AG09309 (cell line): ENCODE data around the gene CYB561D2.

Experiments used
- DNase-seq: peaks from one replicate; pipeline ENCODE4 v3.0.0-alpha.2; 2010; ENCODE audit warnings: low read depth
- H3K4me3 ChIP-seq: 2 replicates; pipeline ENCODE4 v1.5.1; 2011; ENCODE audit warnings: mild to moderate bottlenecking, low read depth, low read length, moderate library complexity; ENCODE audit not compliant: control insufficient read depth
- TF ChIP-seq, protein P1 (sequence below): IDR thresholded peaks from 2 replicates; pipeline ENCODE4 v1.5.1; 2011; ENCODE audit warnings: mild to moderate bottlenecking, low read depth, low read length, inconsistent platforms; ENCODE audit not compliant: insufficient read depth, control insufficient read depth; ENCODE audit errors: missing control alignments

CYB561D2 gene

DNA sequence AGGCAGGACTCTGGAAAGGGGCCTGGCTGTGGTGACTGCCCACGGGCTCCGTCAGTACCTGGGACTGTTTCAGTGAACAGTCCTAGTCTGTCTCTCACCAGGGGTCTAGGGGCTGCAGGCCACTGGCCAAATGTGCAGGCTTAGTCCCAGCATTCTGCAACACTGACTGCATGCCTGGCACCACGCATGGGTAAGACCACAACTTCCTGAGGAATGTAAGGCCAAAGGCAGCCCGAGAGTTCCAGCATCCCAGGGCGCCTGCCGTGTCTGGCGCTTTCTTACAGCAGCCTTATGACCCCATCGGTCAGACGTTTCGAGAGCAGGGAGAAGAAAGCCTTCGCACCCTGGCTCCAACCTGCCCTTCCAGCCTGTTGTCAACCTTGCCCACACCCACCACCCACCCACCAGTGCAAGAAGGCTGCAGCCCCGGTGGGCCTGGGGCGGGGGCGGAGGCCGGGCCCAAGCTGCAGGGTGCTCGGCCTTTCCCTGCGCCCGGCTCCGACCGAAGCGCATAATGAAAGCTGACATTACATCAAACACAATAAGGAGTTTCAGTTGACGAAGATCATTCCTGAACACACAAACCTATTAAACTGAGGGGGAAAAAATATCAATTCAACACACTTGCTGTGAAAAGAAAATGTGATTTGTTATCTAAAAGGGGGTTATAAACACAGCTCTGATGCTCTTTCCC, 38.2 kb downstream of the CYB561D2 start:
- no peak overlapping the region for H3K4me3 ChIP-seq
- DNase-seq, result no peak
- TF ChIP-seq, protein P1, sequence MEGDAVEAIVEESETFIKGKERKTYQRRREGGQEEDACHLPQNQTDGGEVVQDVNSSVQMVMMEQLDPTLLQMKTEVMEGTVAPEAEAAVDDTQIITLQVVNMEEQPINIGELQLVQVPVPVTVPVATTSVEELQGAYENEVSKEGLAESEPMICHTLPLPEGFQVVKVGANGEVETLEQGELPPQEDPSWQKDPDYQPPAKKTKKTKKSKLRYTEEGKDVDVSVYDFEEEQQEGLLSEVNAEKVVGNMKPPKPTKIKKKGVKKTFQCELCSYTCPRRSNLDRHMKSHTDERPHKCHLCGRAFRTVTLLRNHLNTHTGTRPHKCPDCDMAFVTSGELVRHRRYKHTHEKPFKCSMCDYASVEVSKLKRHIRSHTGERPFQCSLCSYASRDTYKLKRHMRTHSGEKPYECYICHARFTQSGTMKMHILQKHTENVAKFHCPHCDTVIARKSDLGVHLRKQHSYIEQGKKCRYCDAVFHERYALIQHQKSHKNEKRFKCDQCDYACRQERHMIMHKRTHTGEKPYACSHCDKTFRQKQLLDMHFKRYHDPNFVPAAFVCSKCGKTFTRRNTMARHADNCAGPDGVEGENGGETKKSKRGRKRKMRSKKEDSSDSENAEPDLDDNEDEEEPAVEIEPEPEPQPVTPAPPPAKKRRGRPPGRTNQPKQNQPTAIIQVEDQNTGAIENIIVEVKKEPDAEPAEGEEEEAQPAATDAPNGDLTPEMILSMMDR, result no peak

DNA sequence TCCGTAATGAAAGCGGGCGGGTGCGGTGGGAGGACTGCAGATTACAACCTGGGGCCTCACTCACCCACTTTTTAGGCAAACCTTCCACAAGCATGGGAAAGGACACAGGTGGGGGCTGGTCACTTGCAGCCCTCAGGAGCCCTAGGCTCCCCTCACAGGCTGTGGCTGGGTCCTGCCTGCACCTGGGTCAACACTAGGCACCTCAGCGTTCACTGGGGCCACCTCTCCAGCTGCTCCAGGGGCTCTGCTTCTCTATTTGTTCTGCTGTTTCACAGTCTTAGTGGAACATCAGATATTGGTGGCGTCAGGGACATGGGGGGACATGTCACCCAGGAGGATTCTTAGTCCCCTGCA, 38.7 kb downstream of the CYB561D2 start:
- TF ChIP-seq, protein P1, result no peak
- no peak overlapping the region for H3K4me3 ChIP-seq

DNA sequence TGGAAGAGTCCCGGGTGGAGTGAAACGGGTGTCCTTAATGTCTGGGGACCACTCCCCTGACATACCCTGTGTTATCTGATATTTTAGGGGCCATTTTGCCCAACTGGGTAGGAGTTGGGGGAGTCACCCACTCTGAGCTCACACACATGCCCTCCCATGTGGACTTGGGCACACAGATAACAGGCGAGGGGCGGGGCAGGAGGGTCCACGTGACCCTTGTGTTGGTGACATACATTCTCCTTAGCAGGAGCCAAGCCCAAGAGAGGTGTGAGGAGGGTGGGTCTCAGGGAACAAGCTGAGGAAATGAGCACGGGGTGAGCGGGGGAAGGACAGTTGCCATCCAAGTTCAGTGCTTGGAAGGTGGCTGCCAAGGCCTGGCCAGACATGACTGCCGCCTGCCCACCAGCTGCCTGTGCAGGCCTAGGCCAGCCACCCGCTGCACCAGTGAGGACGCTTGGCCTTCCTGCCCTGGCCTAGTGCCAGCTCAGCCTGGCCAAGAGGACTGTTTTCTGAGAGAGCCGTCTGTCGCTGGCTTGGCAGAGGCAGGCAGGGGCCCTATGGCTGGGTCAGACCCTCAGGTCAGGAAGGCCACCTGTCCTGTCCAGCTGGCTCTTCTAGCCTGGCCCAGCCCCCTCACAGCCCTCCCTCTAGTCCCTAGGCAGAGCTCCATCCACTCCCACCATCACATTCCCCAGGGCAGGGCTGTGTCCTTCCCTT, 40.0 kb downstream of the CYB561D2 start:
- DNase-seq, result no peak
- TF ChIP-seq, protein P1, result no peak
- H3K4me3 ChIP-seq, result no peak overlapping the region

More for the DNA sequence above, 38.7 kb downstream of the CYB561D2 start:
- DNase-seq, result no peak

DNA sequence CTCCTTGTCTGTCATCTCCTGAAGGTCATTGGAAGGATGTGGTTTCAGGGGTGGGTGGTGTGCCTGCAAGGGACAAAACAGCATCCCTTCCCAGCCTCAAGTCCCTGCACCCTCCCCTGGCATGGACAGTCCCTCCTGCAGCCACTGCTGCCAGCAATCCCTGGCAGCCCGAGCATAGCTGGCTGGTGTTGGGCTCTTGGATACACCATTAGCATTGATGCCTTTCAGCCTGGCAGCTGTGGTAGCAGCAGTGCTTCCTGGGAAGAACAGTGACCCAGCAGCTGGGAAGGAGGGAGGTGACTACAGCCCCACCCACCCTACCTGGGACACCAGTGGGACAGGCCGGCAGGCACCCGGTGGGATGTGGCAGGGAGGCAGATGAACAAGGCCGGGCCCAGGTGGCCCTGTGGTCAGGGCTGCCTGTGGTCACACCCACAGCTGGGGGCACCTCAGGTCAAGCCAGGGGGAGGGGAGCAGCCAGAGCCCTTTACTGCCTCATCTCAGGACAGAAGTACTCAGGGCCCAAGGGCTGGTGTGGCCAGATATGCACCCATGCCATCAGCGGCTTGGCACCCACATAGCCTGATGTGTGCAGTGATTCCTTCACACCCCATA, 41.5 kb downstream of the CYB561D2 start:
- TF ChIP-seq, protein P1, result no peak
- DNase-seq, result no peak
- no peak overlapping the region for H3K4me3 ChIP-seq

DNA sequence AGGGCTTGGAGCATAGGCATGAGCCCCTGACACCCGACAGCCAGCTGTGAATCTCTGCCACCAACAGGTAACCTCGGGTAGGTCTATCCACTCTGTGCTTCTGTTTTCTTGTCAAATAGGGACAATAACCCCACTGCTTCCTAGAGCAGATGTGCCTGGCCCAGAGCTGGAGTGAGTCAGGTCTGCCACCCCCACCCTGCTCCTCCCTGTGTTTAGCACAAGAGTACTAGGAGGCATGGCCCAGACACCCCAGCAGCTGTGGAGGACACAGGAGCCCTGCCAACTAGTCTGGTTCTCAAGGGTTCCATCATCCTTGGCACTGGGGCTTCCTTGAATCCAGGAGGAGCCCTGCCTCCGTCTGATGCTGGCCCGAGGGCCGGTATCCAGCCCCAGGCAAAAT, 42.4 kb downstream of the CYB561D2 start:
- H3K4me3 ChIP-seq, result no peak overlapping the region
- TF ChIP-seq, protein P1, result no peak
- no peak for DNase-seq

DNA sequence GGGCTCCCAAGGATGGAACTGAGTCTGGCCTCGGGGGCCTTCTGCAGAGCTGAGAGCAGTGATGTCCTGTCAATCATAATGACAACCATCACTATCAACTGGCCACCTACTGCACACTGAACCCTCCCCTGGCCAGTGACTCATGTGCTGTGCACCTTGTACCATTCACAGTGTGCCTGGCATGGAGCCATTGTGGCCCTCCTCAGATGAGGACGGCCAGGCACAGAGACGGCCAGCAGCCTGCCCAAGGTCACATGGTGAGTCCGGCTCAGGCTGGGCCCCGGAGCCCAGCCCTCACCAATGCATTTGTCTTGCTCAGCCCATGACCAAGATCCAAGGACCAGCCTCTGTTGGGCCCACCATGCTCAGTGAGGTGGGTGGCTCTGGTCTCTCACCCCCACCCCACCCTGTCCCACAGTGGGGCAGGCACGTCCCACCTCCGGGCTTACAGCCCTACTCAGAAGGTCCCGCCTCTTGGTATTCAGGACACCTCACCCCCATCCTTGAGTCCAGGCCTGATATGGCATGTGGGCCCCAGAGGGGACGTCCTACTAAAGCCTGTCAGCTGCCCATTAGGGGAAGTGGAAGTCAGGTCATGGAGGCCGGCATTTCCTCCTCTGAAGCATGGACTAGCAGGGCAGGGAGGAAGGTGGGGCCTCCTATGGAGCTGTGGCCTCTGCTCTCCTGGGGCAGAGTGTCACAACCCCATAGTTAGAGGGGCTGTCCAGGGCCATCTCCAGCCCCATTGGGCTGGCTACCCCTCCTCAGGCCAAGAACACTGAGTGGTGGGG, 44.6 kb downstream of the CYB561D2 start:
- TF ChIP-seq, protein P1, result no peak
- H3K4me3 ChIP-seq, result no peak overlapping the region
- DNase-seq, result no peak
